GM12878 (cell line): ENCODE data around the gene MYO16. TPM values are rescaled to one million over a fixed set of nuclear protein-coding genes. Genes with fewer than 3 reads are reported as not detected.
A peak's percentile ranks its signal among the peaks of the same experiment; 100 is the strongest.

Experiments used
- ATAC-seq: fragments of 200-7000 bp; cut with Tn5 transposase; 3 replicates; pipeline ENCODE4 v1.9.1; 2020; ENCODE audit warnings: mild to moderate bottlenecking, moderate library complexity
- BruUV-seq: library from RNA; stranded (reverse); fragments of 400-500 nt; replicated peaks from 2 replicates; lab custom pipeline; 2021; lab: Mats Ljungman, UMichigan
- CTCF ChIA-PET: fragments of 300-600 bp; sonication (Branson Sonifier 250); formaldehyde crosslinking; extraction: SDS; loops from one replicate; lab custom pipeline; 2021; ENCODE audit warnings: inconsistent platforms; lab: Yijun Ruan, JAX
- POLR2A ChIA-PET: fragments of 350-600 bp; formaldehyde crosslinking; extraction: SDS; loops from one replicate; lab custom pipeline; 2021; ENCODE audit warnings: inconsistent platforms; lab: Charles Lee
- RAD21 ChIA-PET: fragments of 300-600 bp; sonication (Branson Sonifier 250); formaldehyde crosslinking; loops from one replicate; lab custom pipeline; 2023; ENCODE audit warnings: antibody characterized with exemption; ENCODE audit not compliant: unreplicated experiment; lab: Charles Lee
- SMC1A ChIA-PET: fragments of 300-600 bp; sonication (Branson Sonifier 250); formaldehyde crosslinking; loops from one replicate; lab custom pipeline; 2023; ENCODE audit not compliant: unreplicated experiment, uncharacterized antibody; lab: Charles Lee
- DNase-seq: peaks from one replicate; pipeline ENCODE4 v3.0.0-alpha.2; 2011; ENCODE audit warnings: low read depth, low spot score
- FAIRE-seq: peaks from 3 replicates; lab custom pipeline; 2011; peaks lifted over from hg19 to GRCh38; lab: Jason Lieb, UNC
- H2AFZ ChIP-seq: 2 replicates; pipeline ENCODE4 v1.6.0; 2011; ENCODE audit warnings: low read depth, low read length, control low read depth; ENCODE audit not compliant: control insufficient read depth
- H3K27ac ChIP-seq: 2 replicates; pipeline ENCODE4 v1.5.1; 2011; ENCODE audit warnings: control low read depth; ENCODE audit not compliant: control insufficient read depth, insufficient read depth
- H3K27me3 ChIP-seq, 2 experiments: replicated peaks in 1 of 2; 2 replicates each; pipeline versions ENCODE4 v1.6.0 to v1.6.1; 2011; ENCODE audit warnings: low read length in 1 of 2; ENCODE audit not compliant: control insufficient read depth in 2 of 2, insufficient read depth in 2 of 2
- H3K36me3 ChIP-seq, 2 experiments: 2 replicates each; pipeline ENCODE4 v1.5.1; 2011; ENCODE audit warnings: low read length in 1 of 2; ENCODE audit not compliant: control insufficient read depth in 2 of 2, insufficient read depth in 2 of 2
- H3K4me1 ChIP-seq: 2 replicates; pipeline ENCODE4 v1.6.1; 2011; ENCODE audit warnings: mild to moderate bottlenecking, low read length, moderate library complexity, mixed read lengths; ENCODE audit not compliant: control insufficient read depth, insufficient read depth
- H3K4me2 ChIP-seq: 2 replicates; pipeline ENCODE4 v1.6.0; 2011; ENCODE audit warnings: control low read depth; ENCODE audit not compliant: control insufficient read depth, insufficient read depth
- H3K4me3 ChIP-seq: fragments of 200-600 bp; sonication (generic); 2 replicates; pipeline ENCODE4 v1.5.1; 2016
- H3K79me2 ChIP-seq: 2 replicates; pipeline ENCODE4 v1.6.0; 2011; ENCODE audit warnings: low read length; ENCODE audit not compliant: control insufficient read depth, insufficient read depth
- H3K9ac ChIP-seq: 2 replicates; pipeline ENCODE4 v1.8.0; 2011; ENCODE audit warnings: low read length, control low read depth, mixed read lengths; ENCODE audit not compliant: control insufficient read depth, insufficient read depth
- H3K9me3 ChIP-seq: replicated peaks from 3 replicates; pipeline ENCODE4 v1.5.1; 2011; ENCODE audit warnings: mild to moderate bottlenecking, low read length; ENCODE audit not compliant: control insufficient read depth, insufficient read depth
- H4K20me1 ChIP-seq: 2 replicates; pipeline ENCODE4 v1.6.0; 2011; ENCODE audit not compliant: control insufficient read depth, insufficient read depth
- ATF2 ChIP-seq: IDR thresholded peaks from 2 replicates; pipeline ENCODE4 v1.6.1; 2012; ENCODE audit warnings: low read length, inconsistent platforms
- ETV6 ChIP-seq, 2 experiments: fragments of 450-650 bp in 1 of 2; IDR thresholded peaks in 1 of 2; conservative IDR thresholded peaks in 1 of 2; 2 replicates each; pipeline ENCODE4 v1.6.1; 2014; ENCODE audit warnings: antibody characterized with exemption in 1 of 2, borderline replicate concordance in 1 of 2, low read depth in 1 of 2, mild to moderate bottlenecking in 1 of 2, moderate library complexity in 1 of 2
- HCFC1 ChIP-seq: fragments of 150-350 bp; IDR thresholded peaks from 2 replicates; pipeline ENCODE4 v1.6.1; 2014; ENCODE audit warnings: low read length
- HDAC6 ChIP-seq: fragments of 200-600 bp; sonication (generic); IDR thresholded peaks from one replicate; pipeline ENCODE4 v1.8.0; 2017; ENCODE audit warnings: antibody characterized with exemption; ENCODE audit not compliant: unreplicated experiment
- JUNB ChIP-seq: IDR thresholded peaks from 2 replicates; pipeline ENCODE4 v1.6.1; 2016; ENCODE audit warnings: antibody characterized with exemption, mild to moderate bottlenecking
- KDM1A ChIP-seq: fragments of 200-600 bp; sonication (generic); IDR thresholded peaks from 2 replicates; pipeline ENCODE4 v1.6.1; 2016; ENCODE audit warnings: borderline replicate concordance
- MYB ChIP-seq: fragments of 150-350 bp; IDR thresholded peaks from 2 replicates; pipeline ENCODE4 v1.6.1; 2014; ENCODE audit warnings: mild to moderate bottlenecking, low read depth, low read length, borderline replicate concordance
- NFIC ChIP-seq: IDR thresholded peaks from 2 replicates; pipeline ENCODE4 v1.6.1; 2012; ENCODE audit warnings: low read depth, mild to moderate bottlenecking, inconsistent platforms, low read length, moderate library complexity
- NR2F1 ChIP-seq: fragments of 450-650 bp; conservative IDR thresholded peaks from 2 replicates; pipeline ENCODE4 v1.6.1; 2017; ENCODE audit warnings: mild to moderate bottlenecking
- PKNOX1 ChIP-seq: fragments of 450-650 bp; IDR thresholded peaks from 2 replicates; pipeline ENCODE4 v1.6.1; 2016; ENCODE audit warnings: mild to moderate bottlenecking
- SUPT20H ChIP-seq: IDR thresholded peaks from 2 replicates; pipeline ENCODE4 v1.6.1; 2011; ENCODE audit warnings: low read depth, mild to moderate bottlenecking, low read length, moderate library complexity, borderline replicate concordance; ENCODE audit not compliant: control insufficient read depth
- ZBTB4 ChIP-seq: fragments of 450-650 bp; formaldehyde crosslinking; IDR thresholded peaks from 2 replicates; pipeline ENCODE4 v1.4.0; 2022; ENCODE audit warnings: mild to moderate bottlenecking, moderate library complexity
- WGBS: methylation state at CpG from one replicate; pipeline ENCODE4 v1.1.6; 2016; ENCODE audit warnings: low lambda C conversion rate; ENCODE audit not compliant: insufficient replicate concordance, insufficient coverage; ENCODE audit errors: missing lambda C conversion rate; 5-methylcytosine and 5-hydroxymethylcytosine counted together
- in situ Hi-C: fragments of 300-500 bp; cut with MboI; formaldehyde crosslinking; loops from 9 replicates; pipeline ENCODE4 v1.14.3; 2018; ENCODE audit warnings: mixed read lengths
- intact Hi-C: fragments of 100-400 bp; cut with micrococcal nuclease; formaldehyde crosslinking; loops from one replicate; pipeline ENCODE4 v1.14.2; 2022; ENCODE audit not compliant: unreplicated experiment
- polyA plus RNA-seq, 11 experiments: library from polyadenylated mRNA; depleted of rRNA in 4 of 11; unstranded in 6 of 11; stranded (reverse) in 5 of 11; fragments of >200 nt; fragmentation: Nextera tagmentation in 4 of 11; fragmentation: Illumina TruSeq in 1 of 11; extraction: Ambion mirVana in 4 of 11; extraction: Trizol in 1 of 11; gene quantifications; 1 replicate in 1 of 11; 2 replicates in 10 of 11; pipeline versions ENCODE4 v1.2.1 to v1.2.3, GENCODE V29; 2011 to 2016; ENCODE audit warnings: inconsistent platforms in 2 of 11, missing spikeins in 2 of 11, low read depth in 1 of 11
- total RNA-seq, 4 experiments: library from RNA; depleted of rRNA in 3 of 4; stranded (reverse); fragments of >200 nt in 3 of 4; fragmentation: Illumina TruSeq in 1 of 4; extraction: Trizol in 1 of 4; gene quantifications; 2 replicates each; pipeline versions ENCODE4 v1.2.1 to v1.2.3, GENCODE V29; 2013 to 2021

Gene MYO16
- total and polyA plus RNA-seq, 10 of the 15 experiments (the other 5 are each of a cell fraction or from before 2014, with no cell fraction given), result under 0.01 to 1.7 (median 0.05) TPM; not detected in 4

GRCh38 chr13:108662528-108662927 is 33.1 kb downstream of the MYO16 start (continued):
- no peak for TF ChIP-seq ATF2
- no peak for TF ChIP-seq SUPT20H
- TF ChIP-seq NFIC, result no peak
- TF ChIP-seq ETV6 (conservative IDR thresholded peaks at IDR 0.05 in 1 of 2, IDR thresholded peaks at IDR 0.05 in 1 of 2; ENCODE audit: borderline replicate concordance in 1 of 2, low read depth in 1 of 2), result no peak
- TF ChIP-seq JUNB, result no peak
- TF ChIP-seq KDM1A, result no peak
- TF ChIP-seq, all 136 proteins: peak for 0

GRCh38 chr13:108663710-108664109 is 34.3 kb downstream of the MYO16 start:
- POLR2A ChIA-PET, result interaction anchor here (0.5 kb wide), 1 partner anchor 22 kb away, joined by 3 read pairs; no protein-coding TSS in a partner anchor
- intact Hi-C loops, result no loop called here
- RAD21 ChIA-PET, result interaction anchor here (0.6 to 1.6 kb wide), 3 partner anchors 11 to 395 kb away, joined by 3 to 7 read pairs (median 3); no protein-coding TSS in a partner anchor
- TF ChIP-seq HDAC6 (no peak), MYB (no peak), PKNOX1 (peak; percentile 80; the same call in 1 of the 2 replicates), HCFC1 (no peak), ZBTB4 (no peak), NR2F1 (peak; percentile 71)

More at GRCh38 chr13:108663710-108664109, 34.3 kb downstream of the MYO16 start:
- Histone ChIP-seq H3K27ac (no peak overlapping the region), H3K4me3 (no peak overlapping the region), H3K79me2 (no peaks in the 10 kb centered on the region), H3K4me1 (no peaks in the 10 kb centered on the region), H3K9me3 (no peaks in the 10 kb centered on the region; the same call in 2 of the 3 replicates), H4K20me1 (no peaks in the 10 kb centered on the region), H2AFZ (no peak overlapping the region), H3K4me2 (no peak overlapping the region), H3K36me3 (no peaks in the 10 kb centered on the region), H3K27me3 (no peaks in the 10 kb centered on the region), H3K9ac (no peak overlapping the region)
- in situ Hi-C loops, result no loop called here
- CTCF ChIA-PET, result interaction anchor here (1.2 to 1.5 kb wide), 2 partner anchors 9 to 12 kb away, joined by 3 read pairs; no protein-coding TSS in a partner anchor
- peak; percentile 49 for ATAC-seq
- WGBS, result 23% methylated on average over 3 of the region's 3 CpGs
- no peak for DNase-seq
- SMC1A ChIA-PET, result interaction anchor here (1.1 to 4.7 kb wide), 4 partner anchors 11 to 25 kb away, joined by 3 to 16 read pairs (median 9); no protein-coding TSS in a partner anchor
- FAIRE-seq, result no peak
- no TSS peak for BruUV-seq
